ENCODE results near the gene SERGEF. TPM values are rescaled to one million over a fixed set of nuclear protein-coding genes. Genes with fewer than 3 reads are reported as not detected.

Gene SERGEF
- total RNA-seq, 1 experiment from 2014 or later, result 31.4 TPM

- no peak overlapping the region for H3K4ac ChIP-seq (ENCODE audit: low read depth, low read length)
- no CpG with 5 or more reads among the region's 40 CpGs for WGBS (ENCODE audit: extremely low coverage, insufficient read length, low lambda C conversion rate)
- no peak overlapping the region for H3K56ac ChIP-seq (ENCODE audit: insufficient read length, low read depth, low read length)
- H3T11ph ChIP-seq (ENCODE audit: low read length), result no peak overlapping the region
- no peak overlapping the region for H2BK15ac ChIP-seq (ENCODE audit: low read depth, low read length)
- H3K27me3 Mint-ChIP-seq (ENCODE audit: low read depth), result peaks cover 3% of the 10 kb centered on the region
- H3K27me3 ChIP-seq (ENCODE audit: insufficient read depth, low read length), result no peaks in the 10 kb centered on the region
- H3K79me2 ChIP-seq (ENCODE audit: insufficient read depth, low read length), result no peaks in the 10 kb centered on the region
- no peak overlapping the region for H3K18ac ChIP-seq (ENCODE audit: insufficient read length, low read depth, low read length)
- no peak overlapping the region for H2BK120ac ChIP-seq (ENCODE audit: low read depth, low read length, poor library complexity, severe bottlenecking)
- no peaks in the 10 kb centered on the region for H3K9me3 Mint-ChIP-seq
- H4K5ac ChIP-seq (ENCODE audit: insufficient read length, low read depth, low read length), result no peak overlapping the region
- H4K91ac ChIP-seq (ENCODE audit: insufficient read length, low read depth, low read length), result no peak overlapping the region
- H2AK5ac ChIP-seq (ENCODE audit: insufficient read length, low read length), result no peak overlapping the region
- H2BK20ac ChIP-seq (ENCODE audit: low read depth, low read length, poor library complexity, severe bottlenecking), result no peak overlapping the region
- H2AFZ ChIP-seq (ENCODE audit: low read length), result no peak overlapping the region
- no peak overlapping the region for H3K4me3 Mint-ChIP-seq
- H3K9me3 ChIP-seq (ENCODE audit: control insufficient read depth, low read depth, low read length), result no peaks in the 10 kb centered on the region
- H3K36me3 Mint-ChIP-seq (ENCODE audit: insufficient read depth in 1 of 3, low read depth in 3 of 3), result no peaks in the 10 kb centered on the region
- no peak overlapping the region for H2BK5ac ChIP-seq (ENCODE audit: insufficient read length, low read length)
- no peak overlapping the region for H3K23ac ChIP-seq (ENCODE audit: insufficient read length, low read depth, low read length)
- no peak overlapping the region for H4K8ac ChIP-seq (replicated peaks; ENCODE audit: insufficient read length, low read depth, low read length)
- no peaks in the 10 kb centered on the region for H4K20me1 ChIP-seq (ENCODE audit: control insufficient read depth, insufficient read depth, insufficient read length)
- H3K27ac Mint-ChIP-seq, result peak overlapping the region in 1 of 3 experiments; percentile 62; a peak in 1 of 7 replicates
- H3K9ac ChIP-seq (ENCODE audit: extremely low read depth, insufficient read length, low read length), result no peak overlapping the region
- no peaks in the 10 kb centered on the region for H3K79me1 ChIP-seq (ENCODE audit: insufficient read depth, low read depth, low read length, poor library complexity, severe bottlenecking)
- no peaks in the 10 kb centered on the region for H3K4me1 ChIP-seq (ENCODE audit: insufficient read depth, low read length)
- no peak overlapping the region for H2BK12ac ChIP-seq (ENCODE audit: insufficient read length, low read depth, low read length)
- H3K4me2 ChIP-seq (ENCODE audit: insufficient read depth, insufficient read length, low read length), result no peak overlapping the region
- TF ChIP-seq CTCF (conservative IDR thresholded peaks at IDR 0.05), result no peak
- no peaks in the 10 kb centered on the region for H3K23me2 ChIP-seq (ENCODE audit: insufficient read length, low read depth, low read length, poor library complexity, severe bottlenecking)
- H3K14ac ChIP-seq (ENCODE audit: insufficient read depth, low read length), result no peak overlapping the region
- no peak for DNase-seq
- no peaks in the 10 kb centered on the region; a peak in 1 of 4 replicates for H3K4me1 Mint-ChIP-seq
- no peak overlapping the region for H3K27ac ChIP-seq (ENCODE audit: insufficient read length, low read depth, low read length)
Measured at GRCh38 chr11:17778956-17779860, 233.6 kb downstream of the SERGEF start.
